Stimulated activated CD4-positive, alpha-beta T cell treated with anti-CD3 and anti-CD28 coated beads, Interleukin-2, amount 100 ng/mL, for 48 hours (primary cell): Measurements from ENCODE around the gene RBM38.

ENCODE experiments used
- DNase-seq, 2 donors: peaks; one replicate each; pipeline ENCODE4 v3.0.0-alpha.2; 2020

The RBM38 gene

GRCh38 chr20:57391439-57392301 lies 474 bp downstream of the RBM38 start:
- DNase-seq: peak; percentile 13 to 30

GRCh38 chr20:57392512-57393271 lies 1.5 kb downstream of the RBM38 start:
- peak; percentile 47 to 51 for DNase-seq

GRCh38 chr20:57393321-57394120 lies 2.3 kb downstream of the RBM38 start:
- no peak for DNase-seq

- no peak for DNase-seq
Measured at GRCh38 chr20:57394121-57395082, 3.2 kb downstream of the RBM38 start.

GRCh38 chr20:57395111-57395966 lies 4.1 kb downstream of the RBM38 start:
- DNase-seq: no peak

GRCh38 chr20:57396212-57396983 lies 5.2 kb downstream of the RBM38 start:
- DNase-seq: no peak

GRCh38 chr20:57396984-57397692 lies 5.9 kb downstream of the RBM38 start:
- DNase-seq: peak in 1 of 2 donors; percentile 23

- peak; percentile 23 to 34 for DNase-seq
Measured at GRCh38 chr20:57397693-57398108, 6.5 kb downstream of the RBM38 start.

GRCh38 chr20:57398231-57398821 lies 7.1 kb downstream of the RBM38 start:
- peak; percentile 59 to 72 for DNase-seq

GRCh38 chr20:57398901-57399535 lies 7.8 kb downstream of the RBM38 start:
- DNase-seq: no peak

- DNase-seq: peak; percentile 43 to 58
Measured at GRCh38 chr20:57399587-57400155, 8.5 kb downstream of the RBM38 start.

- no peak for DNase-seq
Measured at GRCh38 chr20:57400231-57400701, 9.1 kb downstream of the RBM38 start.

GRCh38 chr20:57400821-57401564 lies 9.8 kb downstream of the RBM38 start:
- no peak for DNase-seq

- no peak for DNase-seq
Measured at GRCh38 chr20:57401565-57401918, 10.3 kb downstream of the RBM38 start.

GRCh38 chr20:57402206-57403125 lies 11.3 kb downstream of the RBM38 start:
- no peak for DNase-seq

GRCh38 chr20:57403216-57403615 lies 12.0 kb downstream of the RBM38 start:
- DNase-seq: no peak
